ENCODE results near the gene ZNF774.

- no peak for TF ChIP-seq EZH2 (IDR thresholded peaks at IDR 0.05; ENCODE audit: insufficient read depth, poor library complexity, severe bottlenecking)
- TF ChIP-seq EZH2phosphoT487 (IDR thresholded peaks at IDR 0.05; ENCODE audit: insufficient read depth, low read depth) = no peak
Measured at GRCh38 chr15:90381515-90381914, 29.4 kb downstream of the ZNF774 start.

All from GM23248 (cell line).